HepG2 (cell line): ENCODE results near the gene BST2. TPM values are rescaled to one million over a fixed set of nuclear protein-coding genes. Genes with fewer than 3 reads are reported as not detected.

Source experiments
- ADNP ChIP-seq: sonication (generic); formaldehyde crosslinking; IDR thresholded peaks from 2 replicates; pipeline ENCODE4 v1.4.0; 2020; ENCODE audit warnings: missing genetic modification reagents
- ARID2 ChIP-seq: sonication (generic); formaldehyde crosslinking; IDR thresholded peaks from 2 replicates; pipeline ENCODE4 v1.8.1; 2022; ENCODE audit warnings: mild to moderate bottlenecking, missing genetic modification reagents, borderline replicate concordance
- BORCS8-MEF2B ChIP-seq: sonication (generic); formaldehyde crosslinking; IDR thresholded peaks from 2 replicates; pipeline ENCODE4 v1.8.0; 2022; ENCODE audit warnings: mild to moderate bottlenecking, missing genetic modification reagents
- CENPT ChIP-seq: sonication (generic); formaldehyde crosslinking; IDR thresholded peaks from 2 replicates; pipeline ENCODE4 v1.8.0; 2022; ENCODE audit warnings: low read depth, mild to moderate bottlenecking, moderate library complexity, missing genetic modification reagents
- GATAD2A ChIP-seq: IDR thresholded peaks from 2 replicates; pipeline ENCODE4 v1.6.1; 2016
- MAFG ChIP-seq: sonication (generic); formaldehyde crosslinking; IDR thresholded peaks from 2 replicates; pipeline ENCODE4 v1.5.1; 2020; ENCODE audit warnings: mild to moderate bottlenecking, missing genetic modification reagents
- MAZ ChIP-seq, 2 experiments: sonication (generic) in 1 of 2; formaldehyde crosslinking in 1 of 2; IDR thresholded peaks; 2 replicates each; pipeline versions ENCODE4 v1.5.0 to v1.6.1; 2012 to 2020; ENCODE audit warnings: low read depth in 2 of 2, mild to moderate bottlenecking in 2 of 2, borderline replicate concordance in 1 of 2, improper control_type of control experiment in 1 of 2, low read length in 1 of 2, missing genetic modification reagents in 1 of 2, moderate library complexity in 1 of 2
- NCOA5 ChIP-seq: sonication (generic); formaldehyde crosslinking; IDR thresholded peaks from 2 replicates; pipeline ENCODE4 v1.4.0; 2020; ENCODE audit warnings: missing genetic modification reagents
- PLRG1 ChIP-seq: fragments of 450-650 bp; conservative IDR thresholded peaks from 2 replicates; pipeline ENCODE4 v1.6.1; 2016
- SMARCC2 ChIP-seq: fragments of 450-650 bp; IDR thresholded peaks from 2 replicates; pipeline ENCODE4 v1.6.1; 2017; ENCODE audit warnings: antibody characterized with exemption, mild to moderate bottlenecking
- TOE1 ChIP-seq: sonication (generic); formaldehyde crosslinking; IDR thresholded peaks from 2 replicates; pipeline ENCODE4 v1.4.0; 2020; ENCODE audit warnings: mild to moderate bottlenecking, missing genetic modification reagents
- ZBTB38 ChIP-seq: sonication (generic); formaldehyde crosslinking; IDR thresholded peaks from 2 replicates; pipeline ENCODE4 v1.5.1; 2020; ENCODE audit warnings: mild to moderate bottlenecking, missing genetic modification reagents
- ZMYM3 ChIP-seq: sonication (generic); formaldehyde crosslinking; IDR thresholded peaks from 2 replicates; pipeline ENCODE4 v1.5.1; 2020; ENCODE audit warnings: mild to moderate bottlenecking, missing genetic modification reagents
- ZNF431 ChIP-seq: sonication (generic); formaldehyde crosslinking; IDR thresholded peaks from 2 replicates; pipeline ENCODE4 v1.9.0; 2022; ENCODE audit warnings: missing genetic modification reagents, low read depth, mild to moderate bottlenecking, borderline replicate concordance
- ZNF607 ChIP-seq: sonication (generic); formaldehyde crosslinking; IDR thresholded peaks from 2 replicates; pipeline ENCODE4 v1.5.1; 2020; ENCODE audit warnings: missing genetic modification reagents, mild to moderate bottlenecking, borderline replicate concordance
- ZNF614 ChIP-seq: IDR thresholded peaks from 2 replicates; pipeline ENCODE4 v1.6.1; 2018; ENCODE audit warnings: missing biosample characterization, missing genetic modification reagents, inconsistent platforms, borderline replicate concordance
- ZNF619 ChIP-seq: sonication (generic); formaldehyde crosslinking; IDR thresholded peaks from 2 replicates; pipeline ENCODE4 v1.4.0; 2020; ENCODE audit warnings: mild to moderate bottlenecking, missing genetic modification reagents
- ZNF720 ChIP-seq: sonication (generic); formaldehyde crosslinking; IDR thresholded peaks from 2 replicates; pipeline ENCODE4 v1.4.0; 2020; ENCODE audit warnings: missing genetic modification reagents
- ZNF816 ChIP-seq: sonication (generic); formaldehyde crosslinking; IDR thresholded peaks from 2 replicates; pipeline ENCODE4 v1.8.0; 2022; ENCODE audit warnings: missing genetic modification reagents, mild to moderate bottlenecking, borderline replicate concordance
- polyA plus RNA-seq, 8 experiments: library from polyadenylated mRNA; depleted of rRNA in 3 of 8; stranded (reverse) in 7 of 8; unstranded in 1 of 8; fragments of >200 nt; fragmentation: Illumina TruSeq in 4 of 8; extraction: Trizol in 4 of 8; gene quantifications; 2 replicates each; pipeline versions ENCODE4 v1.2.1 to v1.2.3, GENCODE V29; 2011 to 2016; ENCODE audit warnings: low read depth in 4 of 8, missing spikeins in 1 of 8, mixed read lengths in 1 of 8; ENCODE audit not compliant: insufficient read depth in 1 of 8
- total RNA-seq, 5 experiments: library from RNA; depleted of rRNA; stranded (reverse); fragments of >200 nt; fragmentation: Illumina TruSeq; extraction: Trizol; gene quantifications; 2 replicates each; pipeline ENCODE4 v1.2.3, GENCODE V29; 2016; ENCODE audit warnings: low read depth in 1 of 5
- TF ChIP-seq, protein P1 (sequence below): sonication (generic); formaldehyde crosslinking; IDR thresholded peaks from 2 replicates; pipeline ENCODE4 v1.5.0; 2020; ENCODE audit warnings: missing genetic modification reagents
- TF ChIP-seq, protein P2 (sequence below): sonication (generic); formaldehyde crosslinking; IDR thresholded peaks from 2 replicates; pipeline ENCODE4 v1.8.1; 2022; ENCODE audit warnings: mild to moderate bottlenecking, missing genetic modification reagents
- TF ChIP-seq, protein P3 (sequence below): sonication (generic); formaldehyde crosslinking; conservative IDR thresholded peaks from 2 replicates; pipeline ENCODE4 v1.8.1; 2023; ENCODE audit warnings: missing genetic modification reagents
- TF ChIP-seq, protein P4 (sequence below): sonication (generic); formaldehyde crosslinking; IDR thresholded peaks from 2 replicates; pipeline ENCODE4 v1.8.0; 2022; ENCODE audit warnings: missing genetic modification reagents, mild to moderate bottlenecking, moderate library complexity, borderline replicate concordance

Gene BST2
- total and polyA plus RNA-seq, 2 of the 13 experiments (the other 11 are each of a cell fraction or from before 2014, with no cell fraction given), result 58.8 to 93.8 TPM

DNA sequence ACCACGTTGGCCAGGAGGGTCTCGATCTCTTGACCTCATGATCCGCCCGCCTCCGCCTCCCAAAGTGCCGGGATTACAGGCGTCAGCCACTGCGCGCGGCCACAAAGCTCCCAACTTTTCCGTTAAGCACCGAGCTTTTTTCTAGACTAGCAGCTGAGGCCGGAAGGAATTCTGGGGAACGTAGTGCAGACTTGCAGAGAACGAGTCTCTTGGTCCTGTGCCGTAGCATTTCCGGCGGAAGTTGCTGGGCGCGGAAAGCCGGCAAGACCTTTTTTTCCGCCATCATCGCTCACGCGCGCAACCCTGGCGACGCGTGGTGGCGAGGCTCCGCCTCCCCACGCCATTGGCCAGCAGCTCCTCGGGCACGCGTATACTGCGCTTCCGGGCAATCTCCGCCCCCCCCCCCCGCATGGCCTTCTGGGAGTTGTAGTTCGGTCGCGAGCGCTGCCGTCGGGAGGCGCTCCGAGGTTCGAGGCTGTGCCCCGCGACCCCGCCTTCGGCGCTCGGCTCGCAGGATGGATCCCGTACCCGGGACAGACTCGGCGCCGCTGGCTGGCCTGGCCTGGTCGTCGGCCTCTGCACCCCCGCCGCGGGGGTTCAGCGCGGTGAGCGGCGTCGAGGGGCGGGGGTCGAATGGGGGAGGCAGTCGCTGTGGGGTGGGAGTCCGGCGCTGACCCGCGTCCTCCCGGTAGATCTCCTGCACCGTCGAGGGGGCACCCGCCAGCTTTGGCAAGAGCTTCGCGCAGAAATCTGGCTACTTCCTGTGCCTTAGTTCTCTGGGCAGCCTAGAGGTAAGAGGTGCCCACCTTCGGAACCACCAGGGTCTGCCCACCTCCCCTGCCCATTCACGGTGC, 14.4 kb upstream of the BST2 start, which contains the start of gene MVB12A (continued):
- no peak for TF ChIP-seq ZNF614 (CRISPR knock-in tag)
- TF ChIP-seq CENPT (CRISPR knock-in tag), result no peak
- TF ChIP-seq ZMYM3, result peak; percentile 69
- no peak; the same call in 1 of the 2 replicates for TF ChIP-seq BORCS8-MEF2B
- TF ChIP-seq GATAD2A (CRISPR knock-in tag), result peak; percentile 66
- TF ChIP-seq TOE1, result no peak
- TF ChIP-seq ARID2 (CRISPR knock-in tag), result no peak
- peak; percentile 15; the same call in 1 of the 2 replicates for TF ChIP-seq ZBTB38 (CRISPR knock-in tag)
- no peak for TF ChIP-seq NCOA5
- TF ChIP-seq ZNF720 (CRISPR knock-in tag), result no peak
- TF ChIP-seq, protein P1, sequence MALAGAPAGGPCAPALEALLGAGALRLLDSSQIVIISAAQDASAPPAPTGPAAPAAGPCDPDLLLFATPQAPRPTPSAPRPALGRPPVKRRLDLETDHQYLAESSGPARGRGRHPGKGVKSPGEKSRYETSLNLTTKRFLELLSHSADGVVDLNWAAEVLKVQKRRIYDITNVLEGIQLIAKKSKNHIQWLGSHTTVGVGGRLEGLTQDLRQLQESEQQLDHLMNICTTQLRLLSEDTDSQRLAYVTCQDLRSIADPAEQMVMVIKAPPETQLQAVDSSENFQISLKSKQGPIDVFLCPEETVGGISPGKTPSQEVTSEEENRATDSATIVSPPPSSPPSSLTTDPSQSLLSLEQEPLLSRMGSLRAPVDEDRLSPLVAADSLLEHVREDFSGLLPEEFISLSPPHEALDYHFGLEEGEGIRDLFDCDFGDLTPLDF, result peak; percentile 88
- peak; percentile 75 for TF ChIP-seq ZNF619 (CRISPR knock-in tag)
- TF ChIP-seq, protein P2, sequence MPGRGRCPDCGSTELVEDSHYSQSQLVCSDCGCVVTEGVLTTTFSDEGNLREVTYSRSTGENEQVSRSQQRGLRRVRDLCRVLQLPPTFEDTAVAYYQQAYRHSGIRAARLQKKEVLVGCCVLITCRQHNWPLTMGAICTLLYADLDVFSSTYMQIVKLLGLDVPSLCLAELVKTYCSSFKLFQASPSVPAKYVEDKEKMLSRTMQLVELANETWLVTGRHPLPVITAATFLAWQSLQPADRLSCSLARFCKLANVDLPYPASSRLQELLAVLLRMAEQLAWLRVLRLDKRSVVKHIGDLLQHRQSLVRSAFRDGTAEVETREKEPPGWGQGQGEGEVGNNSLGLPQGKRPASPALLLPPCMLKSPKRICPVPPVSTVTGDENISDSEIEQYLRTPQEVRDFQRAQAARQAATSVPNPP (CRISPR knock-in tag), result peak; percentile 68; the same call in 1 of the 2 replicates
- TF ChIP-seq MAFG (CRISPR knock-in tag), result no peak
- peak; percentile 86; the same call in 1 of the 2 replicates for TF ChIP-seq MAZ (IDR thresholded peaks at IDR 0.05; ENCODE audit: borderline replicate concordance, low read depth, low read length)
- peak; percentile 94 for TF ChIP-seq MAZ (CRISPR knock-in tag; IDR thresholded peaks at IDR 0.05; ENCODE audit: low read depth)
- TF ChIP-seq, protein P3, sequence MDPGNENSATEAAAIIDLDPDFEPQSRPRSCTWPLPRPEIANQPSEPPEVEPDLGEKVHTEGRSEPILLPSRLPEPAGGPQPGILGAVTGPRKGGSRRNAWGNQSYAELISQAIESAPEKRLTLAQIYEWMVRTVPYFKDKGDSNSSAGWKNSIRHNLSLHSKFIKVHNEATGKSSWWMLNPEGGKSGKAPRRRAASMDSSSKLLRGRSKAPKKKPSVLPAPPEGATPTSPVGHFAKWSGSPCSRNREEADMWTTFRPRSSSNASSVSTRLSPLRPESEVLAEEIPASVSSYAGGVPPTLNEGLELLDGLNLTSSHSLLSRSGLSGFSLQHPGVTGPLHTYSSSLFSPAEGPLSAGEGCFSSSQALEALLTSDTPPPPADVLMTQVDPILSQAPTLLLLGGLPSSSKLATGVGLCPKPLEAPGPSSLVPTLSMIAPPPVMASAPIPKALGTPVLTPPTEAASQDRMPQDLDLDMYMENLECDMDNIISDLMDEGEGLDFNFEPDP (CRISPR knock-in tag), result no peak
- TF ChIP-seq, protein P4, sequence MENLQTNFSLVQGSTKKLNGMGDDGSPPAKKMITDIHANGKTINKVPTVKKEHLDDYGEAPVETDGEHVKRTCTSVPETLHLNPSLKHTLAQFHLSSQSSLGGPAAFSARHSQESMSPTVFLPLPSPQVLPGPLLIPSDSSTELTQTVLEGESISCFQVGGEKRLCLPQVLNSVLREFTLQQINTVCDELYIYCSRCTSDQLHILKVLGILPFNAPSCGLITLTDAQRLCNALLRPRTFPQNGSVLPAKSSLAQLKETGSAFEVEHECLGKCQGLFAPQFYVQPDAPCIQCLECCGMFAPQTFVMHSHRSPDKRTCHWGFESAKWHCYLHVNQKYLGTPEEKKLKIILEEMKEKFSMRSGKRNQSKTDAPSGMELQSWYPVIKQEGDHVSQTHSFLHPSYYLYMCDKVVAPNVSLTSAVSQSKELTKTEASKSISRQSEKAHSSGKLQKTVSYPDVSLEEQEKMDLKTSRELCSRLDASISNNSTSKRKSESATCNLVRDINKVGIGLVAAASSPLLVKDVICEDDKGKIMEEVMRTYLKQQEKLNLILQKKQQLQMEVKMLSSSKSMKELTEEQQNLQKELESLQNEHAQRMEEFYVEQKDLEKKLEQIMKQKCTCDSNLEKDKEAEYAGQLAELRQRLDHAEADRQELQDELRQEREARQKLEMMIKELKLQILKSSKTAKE (CRISPR knock-in tag), result no peak
- peak; percentile 73; the same call in 1 of the 2 replicates for TF ChIP-seq ADNP
- no peak for TF ChIP-seq SMARCC2
- TF ChIP-seq PLRG1, result no peak
- TF ChIP-seq ZNF816, result peak; percentile 76; the same call in 1 of the 2 replicates
- peak; percentile 38; the same call in 1 of the 2 replicates for TF ChIP-seq ZNF607 (CRISPR knock-in tag)
- TF ChIP-seq ZNF431 (CRISPR knock-in tag), result no peak
